D721Med (cell line): ENCODE data around the gene MTUS2.

Source experiments
- DNase-seq: peaks from one replicate; pipeline ENCODE4 v3.0.0; 2011; ENCODE audit warnings: low spot score; ENCODE audit not compliant: insufficient read length
- FAIRE-seq: peaks from 2 replicates; lab custom pipeline; 2011; peaks lifted over from hg19 to GRCh38; lab: Jason Lieb, UNC
- CTCF ChIP-seq: IDR thresholded peaks from 2 replicates; pipeline ENCODE4 v1.5.1; 2012; ENCODE audit warnings: mild to moderate bottlenecking, control low read depth; ENCODE audit not compliant: insufficient read depth; ENCODE audit errors: missing control alignments

The MTUS2 gene

DNA sequence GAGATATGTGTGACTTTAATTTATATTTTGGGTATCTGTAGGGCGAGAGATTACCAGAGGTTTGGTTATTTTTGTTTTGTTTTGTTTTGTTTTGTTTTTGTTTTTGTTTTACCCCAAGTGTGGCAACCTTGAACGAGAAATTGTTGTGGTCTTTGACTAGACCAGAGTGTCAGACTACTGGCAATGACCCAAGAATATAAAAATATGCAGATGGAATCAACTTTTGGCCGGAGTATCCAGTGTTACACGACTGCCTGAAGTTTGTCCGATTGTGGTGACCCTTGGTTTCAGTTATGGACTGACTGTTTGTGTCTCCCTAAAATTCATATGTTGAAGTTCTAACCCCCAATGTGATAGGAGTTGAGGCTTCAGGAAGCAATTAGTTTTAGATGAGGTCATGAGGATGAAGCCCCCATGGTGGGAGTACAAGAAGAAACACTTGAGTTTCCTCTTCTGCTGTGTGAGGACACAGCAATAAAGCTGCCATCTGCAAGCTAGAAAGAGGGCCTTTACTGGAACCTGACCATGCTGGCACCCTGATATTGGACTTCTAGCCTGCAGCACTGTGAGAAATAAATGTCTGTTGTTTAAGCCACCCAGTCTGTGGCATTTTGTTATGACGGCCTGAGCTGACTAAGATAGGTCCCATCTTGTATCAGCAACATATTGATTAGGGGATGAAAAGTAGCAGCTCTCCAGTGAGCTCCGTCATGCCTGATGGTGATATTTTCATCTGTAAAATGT is 261.7 kb downstream of the MTUS2 start:
- FAIRE-seq, result no peak
- no peak for DNase-seq
- TF ChIP-seq CTCF, result no peak

DNA sequence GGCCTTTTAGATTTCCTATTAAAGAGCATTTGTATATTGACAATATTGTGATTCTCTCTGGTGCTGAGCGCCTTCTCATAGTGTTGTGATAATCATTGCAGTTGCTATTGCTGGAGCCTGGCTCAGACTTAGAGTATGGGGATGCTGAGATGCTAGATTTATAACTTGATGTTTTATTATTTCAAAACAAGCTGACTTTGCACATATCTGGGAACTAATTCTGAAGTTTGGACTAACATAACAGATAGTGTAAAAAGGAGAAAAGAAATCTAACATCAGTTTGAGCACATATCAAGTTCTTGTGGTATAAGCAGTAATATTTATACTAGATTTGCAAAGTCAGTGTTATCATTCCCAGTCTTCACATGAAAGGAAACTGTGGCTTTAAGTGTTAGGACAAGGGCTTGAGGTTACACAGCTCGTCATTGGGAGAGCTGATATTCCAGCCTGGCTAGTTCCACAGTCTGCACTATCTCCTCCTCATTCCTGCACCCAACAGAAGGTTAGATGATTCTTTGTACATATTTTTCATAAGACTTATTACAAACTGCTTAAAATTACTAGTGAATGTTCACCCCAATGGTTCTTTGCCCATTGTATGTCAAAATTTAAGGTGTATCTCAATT is 279.8 kb downstream of the MTUS2 start:
- FAIRE-seq, result no peak
- no peak for TF ChIP-seq CTCF
- DNase-seq, result no peak

DNA sequence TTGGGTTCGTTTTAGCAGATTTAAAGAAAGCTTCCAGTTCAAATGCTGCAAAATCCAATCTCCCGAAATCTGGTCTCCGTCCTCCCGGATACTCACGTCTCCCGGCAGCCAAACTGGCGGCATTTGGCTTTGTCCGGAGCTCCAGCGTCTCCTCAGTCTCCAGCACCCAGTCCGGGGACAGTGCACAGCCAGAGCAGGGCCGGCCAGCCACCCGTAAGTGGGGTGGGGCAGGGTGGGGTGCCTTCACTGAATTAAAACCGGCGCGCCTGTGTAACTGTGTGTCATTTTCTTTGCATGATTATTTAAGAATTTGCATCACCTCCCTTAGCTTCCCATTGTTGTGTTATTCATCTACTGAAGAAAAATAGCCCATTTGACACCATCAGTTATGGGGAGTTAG is 280.6 kb downstream of the MTUS2 start:
- no peak for DNase-seq
- FAIRE-seq, result no peak
- no peak for TF ChIP-seq CTCF

GRCh38 chr13:29101409-29101808 is 281.3 kb downstream of the MTUS2 start:
- no peak for TF ChIP-seq CTCF
- FAIRE-seq, result no peak
- DNase-seq, result no peak

GRCh38 chr13:29101905-29102304 is 281.8 kb downstream of the MTUS2 start:
- DNase-seq (no peak), FAIRE-seq (no peak)
- TF ChIP-seq CTCF, result no peak

DNA sequence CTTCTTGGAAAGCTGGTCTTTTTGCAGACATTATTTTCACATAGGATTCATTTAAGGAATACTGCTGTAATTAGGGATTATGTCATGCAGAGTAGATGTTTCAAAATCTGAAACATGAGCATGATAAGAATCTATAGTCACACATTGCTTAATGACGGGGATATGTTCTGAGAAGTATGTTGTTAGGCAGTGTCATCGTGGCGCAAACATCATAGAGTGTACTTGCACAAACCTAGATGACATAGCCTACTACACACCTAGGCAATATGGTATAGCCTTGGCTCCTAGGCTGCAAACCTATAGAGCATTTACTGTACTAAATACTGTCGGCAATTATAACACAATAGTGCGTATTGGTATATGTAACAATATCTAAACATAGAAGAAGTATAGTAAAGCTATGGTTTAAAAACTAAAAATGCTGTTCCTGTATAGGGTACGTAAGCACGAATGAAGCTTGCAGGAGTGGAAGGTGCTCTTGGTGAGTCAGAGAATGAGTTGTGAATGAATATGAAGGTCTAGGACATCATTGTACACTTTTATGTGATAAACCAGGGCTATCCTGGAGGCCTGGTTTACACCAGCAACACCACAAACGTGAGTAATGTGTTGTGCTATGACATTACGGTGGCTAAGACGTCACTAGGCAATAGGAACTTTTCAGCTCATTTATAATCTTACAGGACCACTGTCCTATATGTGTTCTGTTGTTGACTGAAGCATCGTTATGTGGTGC is 283.1 kb downstream of the MTUS2 start:
- no peak for TF ChIP-seq CTCF
- FAIRE-seq (no peak), DNase-seq (no peak)
